HG02588 (cell line): ENCODE data around the gene RNF215.

Source experiments
- ATAC-seq: cut with Tn5 transposase; IDR thresholded peaks from one replicate; pipeline ENCODE4 v1.9.1; 2021; ENCODE audit warnings: mild to moderate bottlenecking, moderate library complexity; ENCODE audit not compliant: unreplicated experiment

RNF215 gene

GRCh38 chr22:30397656-30398635 lies 10.7 kb upstream of the RNF215 start:
- no peak for ATAC-seq

- ATAC-seq = no peak
Measured at GRCh38 chr22:30396871-30397655, 9.9 kb upstream of the RNF215 start, which contains the start of gene SEC14L2. Gene SEC14L2 (plus strand): TSS chr22:30397018. CDS start chr22:30397117, 99 bp downstream.

GRCh38 chr22:30393885-30394284 lies 6.7 kb upstream of the RNF215 start:
- ATAC-seq = no peak

- no peak for ATAC-seq
Measured at GRCh38 chr22:30393322-30393680, 6.1 kb upstream of the RNF215 start.

GRCh38 chr22:30392661-30393321 lies 5.6 kb upstream of the RNF215 start:
- no peak for ATAC-seq

- ATAC-seq = no peak
Measured at GRCh38 chr22:30390974-30391691, 3.9 kb upstream of the RNF215 start.

- no peak for ATAC-seq
Measured at GRCh38 chr22:30386608-30386959, 627 bp downstream of the RNF215 start.

- no peak for ATAC-seq
Measured at GRCh38 chr22:30385942-30386341, 1.3 kb downstream of the RNF215 start.

GRCh38 chr22:30383061-30383460 lies 4.2 kb downstream of the RNF215 start:
- no peak for ATAC-seq

- ATAC-seq = no peak
Measured at GRCh38 chr22:30382340-30382739, 4.9 kb downstream of the RNF215 start.

GRCh38 chr22:30381264-30381663 lies 5.9 kb downstream of the RNF215 start:
- ATAC-seq = no peak

GRCh38 chr22:30380011-30380410 lies 7.2 kb downstream of the RNF215 start:
- no peak for ATAC-seq

GRCh38 chr22:30375312-30375849 lies 11.8 kb downstream of the RNF215 start:
- no peak for ATAC-seq

- ATAC-seq = no peak
Measured at GRCh38 chr22:30373331-30374325, 13.6 kb downstream of the RNF215 start.

GRCh38 chr22:30372915-30373314 lies 14.3 kb downstream of the RNF215 start:
- ATAC-seq = no peak

- ATAC-seq = no peak
Measured at GRCh38 chr22:30371981-30372380, 15.2 kb downstream of the RNF215 start.

- ATAC-seq = no peak
Measured at GRCh38 chr22:30371321-30371720, 15.9 kb downstream of the RNF215 start.

- no peak for ATAC-seq
Measured at GRCh38 chr22:30370641-30371230, 16.5 kb downstream of the RNF215 start.

- ATAC-seq = no peak
Measured at GRCh38 chr22:30368420-30368819, 18.8 kb downstream of the RNF215 start.
